ENCODE data around the gene CCDC14.
A peak's percentile ranks its signal among the peaks of the same experiment; 100 is the strongest.
"Not testable (repeated sequence)": the region's sequence is repeated elsewhere in the genome, so short reads cannot be mapped to it uniquely, and the experiment has no call there.

The CCDC14 gene

GRCh38 chr3:123971406-123971805, 10.4 kb upstream of the CCDC14 start:
- no peak for FAIRE-seq
- no peak for TF ChIP-seq POLR2A (IDR thresholded peaks at IDR 0.05; ENCODE audit: low read depth, low read length)
- DNase-seq (ENCODE audit: insufficient read length, low spot score) = no peak

GRCh38 chr3:123967260-123967659, 6.2 kb upstream of the CCDC14 start:
- not testable (repeated sequence) for DNase-seq (ENCODE audit: insufficient read length, low spot score); FAIRE-seq

DNA sequence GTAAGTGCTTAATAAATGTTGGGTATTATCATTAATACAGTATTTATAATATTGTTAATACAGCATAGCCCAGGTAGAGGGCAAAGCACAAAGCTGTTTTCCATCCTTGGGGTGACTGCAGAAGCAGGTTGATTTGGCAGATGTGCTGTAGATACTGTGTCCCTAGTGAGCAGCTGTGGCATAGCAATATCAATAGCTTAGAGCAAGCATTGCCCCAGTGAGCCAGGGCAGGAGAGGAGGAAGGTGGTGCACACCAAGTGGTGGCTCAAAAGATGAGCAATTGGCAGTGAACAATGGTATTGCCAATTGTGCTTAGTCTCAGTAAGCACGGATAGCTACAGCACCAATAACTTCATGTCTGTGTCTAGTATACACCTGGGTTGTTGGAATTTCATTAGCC, 5.8 kb upstream of the CCDC14 start:
- not testable (repeated sequence) for FAIRE-seq; DNase-seq (ENCODE audit: insufficient read length, low spot score)

DNA sequence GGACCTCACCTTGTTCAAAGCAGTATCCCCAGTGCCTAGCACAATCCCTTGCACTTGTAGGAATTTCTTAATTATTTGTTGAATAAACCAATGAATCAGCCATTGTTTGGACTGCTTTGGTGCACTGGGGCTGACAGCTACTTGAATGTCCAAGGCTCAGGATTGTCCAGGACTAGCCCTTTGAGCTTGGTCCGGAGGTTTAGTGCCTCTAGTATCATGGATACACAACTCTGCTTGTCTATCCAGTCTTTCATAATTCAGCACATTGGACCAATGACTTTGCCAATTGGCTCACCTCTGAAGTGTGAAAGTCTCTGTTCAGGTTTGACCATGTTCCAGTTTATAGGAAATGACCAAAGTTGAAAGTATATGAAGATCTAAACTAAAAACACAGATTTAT, 3.8 kb upstream of the CCDC14 start:
- not testable (repeated sequence) for DNase-seq (ENCODE audit: insufficient read length, low spot score); FAIRE-seq

GRCh38 chr3:123961508-123961856, 453 bp upstream of the CCDC14 start:
- FAIRE-seq = no peak
- TF ChIP-seq POLR2A (IDR thresholded peaks at IDR 0.05; ENCODE audit: low read depth, low read length) = no peak
- DNase-seq (ENCODE audit: insufficient read length, low spot score) = no peak

- DNase-seq (ENCODE audit: insufficient read length, low spot score) (no peak), FAIRE-seq (no peak)
- no peak for TF ChIP-seq POLR2A (IDR thresholded peaks at IDR 0.05; ENCODE audit: low read depth, low read length)
Observed at GRCh38 chr3:123953735-123954134, 7.3 kb downstream of the CCDC14 start.

GRCh38 chr3:123952844-123953520, 8.0 kb downstream of the CCDC14 start:
- no peak for DNase-seq (ENCODE audit: insufficient read length, low spot score)
- TF ChIP-seq POLR2A (IDR thresholded peaks at IDR 0.05; ENCODE audit: low read depth, low read length) = no peak
- FAIRE-seq = peak; percentile 36

GRCh38 chr3:123951522-123952447, 9.2 kb downstream of the CCDC14 start:
- DNase-seq (ENCODE audit: insufficient read length, low spot score) (no peak), FAIRE-seq (no peak)
- TF ChIP-seq POLR2A (IDR thresholded peaks at IDR 0.05; ENCODE audit: low read depth, low read length) = no peak

DNA sequence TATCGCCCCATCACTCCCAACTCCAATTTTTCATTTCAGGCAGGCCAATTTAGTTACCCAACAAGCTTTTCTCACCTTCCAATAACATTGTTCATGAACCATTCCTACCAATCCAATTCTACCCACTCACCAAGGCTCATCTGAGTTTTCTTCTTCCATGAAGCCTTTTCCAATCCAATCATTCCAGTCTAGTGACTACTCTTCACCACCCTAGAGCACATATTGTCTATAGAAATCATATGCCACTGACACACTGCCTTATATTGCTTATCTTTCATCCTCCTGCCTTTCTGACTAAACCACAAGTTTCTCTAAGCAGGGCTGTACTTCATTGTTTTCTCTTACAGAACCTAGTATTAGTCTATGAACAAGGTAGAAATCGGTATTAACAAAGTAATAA, 11.4 kb downstream of the CCDC14 start:
- FAIRE-seq (peak; percentile 41), DNase-seq (ENCODE audit: insufficient read length, low spot score) (no peak)
- no peak for TF ChIP-seq POLR2A (IDR thresholded peaks at IDR 0.05; ENCODE audit: low read depth, low read length)

- FAIRE-seq = no peak
Observed at GRCh38 chr3:123948449-123948848, 12.6 kb downstream of the CCDC14 start.

DNA sequence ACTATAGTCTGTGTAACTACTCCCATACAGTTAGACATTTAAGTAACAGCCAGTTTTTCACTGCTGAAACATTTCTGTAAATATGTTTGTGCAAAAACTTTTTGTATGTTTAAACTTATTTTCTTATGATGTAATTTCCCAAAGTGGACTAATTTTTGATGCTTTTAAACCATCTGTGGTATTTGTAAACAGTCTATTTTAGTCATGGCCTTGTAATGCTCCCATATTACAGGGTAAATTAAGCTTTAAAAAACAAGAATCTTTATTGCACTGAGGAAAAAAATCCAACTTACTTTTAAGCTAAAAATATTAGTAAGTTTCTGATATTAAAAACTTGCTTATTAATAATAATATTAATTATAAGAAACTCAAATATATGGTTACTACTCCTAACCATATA, 13.5 kb downstream of the CCDC14 start:
- DNase-seq (ENCODE audit: insufficient read length, low spot score) (no peak), FAIRE-seq (no peak)
- no peak for TF ChIP-seq POLR2A (IDR thresholded peaks at IDR 0.05; ENCODE audit: low read depth, low read length)

More at GRCh38 chr3:123948449-123948848, 12.6 kb downstream of the CCDC14 start:
- no peak for DNase-seq (ENCODE audit: insufficient read length, low spot score)
- no peak for TF ChIP-seq POLR2A (IDR thresholded peaks at IDR 0.05; ENCODE audit: low read depth, low read length)

- TF ChIP-seq POLR2A (IDR thresholded peaks at IDR 0.05; ENCODE audit: low read depth, low read length) = no peak
- DNase-seq (ENCODE audit: insufficient read length, low spot score) = no peak
- no peak for FAIRE-seq
Observed at GRCh38 chr3:123941542-123941941, 19.5 kb downstream of the CCDC14 start.

DNA sequence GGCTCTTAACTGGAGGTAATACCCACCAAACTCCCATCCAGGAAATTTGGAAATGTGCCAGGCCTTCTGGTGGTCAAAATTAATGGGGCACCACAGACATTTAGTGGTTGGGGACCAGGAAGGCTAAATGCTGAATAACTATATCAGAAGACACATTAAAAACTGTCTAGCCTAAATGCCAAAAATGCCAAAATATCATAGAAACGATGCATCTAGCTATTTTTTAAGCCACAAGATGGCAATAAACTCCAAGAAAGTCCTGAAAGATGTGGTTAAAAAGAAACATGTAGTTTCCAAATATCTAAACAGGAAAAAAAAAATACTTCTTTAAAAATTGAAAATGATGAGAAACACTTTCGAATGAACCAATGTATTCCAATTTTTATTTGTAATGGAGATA, 19.9 kb downstream of the CCDC14 start:
- peak; percentile 58 for FAIRE-seq
- no peak for TF ChIP-seq POLR2A (IDR thresholded peaks at IDR 0.05; ENCODE audit: low read depth, low read length)
- no peak for DNase-seq (ENCODE audit: insufficient read length, low spot score)

- DNase-seq (ENCODE audit: insufficient read length, low spot score) (no peak), FAIRE-seq (no peak)
- no peak for TF ChIP-seq POLR2A (IDR thresholded peaks at IDR 0.05; ENCODE audit: low read depth, low read length)
Observed at GRCh38 chr3:123939706-123940105, 21.3 kb downstream of the CCDC14 start.

- TF ChIP-seq POLR2A (IDR thresholded peaks at IDR 0.05; ENCODE audit: low read depth, low read length) = no peak
- DNase-seq (ENCODE audit: insufficient read length, low spot score) (no peak), FAIRE-seq (peak; percentile 81)
Observed at GRCh38 chr3:123936400-123936799, 24.6 kb downstream of the CCDC14 start.

Measured in H54 (cell line).